Eye (tissue), 1 donor: ENCODE measurements around the gene LYPD4.

Experiments
- DNase-seq: peaks from one replicate; pipeline ENCODE4 v3.0.0-alpha.2; 2015

LYPD4 gene

GRCh38 chr19:41872775-41873647 lies 28.5 kb upstream of the LYPD4 start:
- peak; percentile 71 for DNase-seq

GRCh38 chr19:41872384-41872774 lies 27.9 kb upstream of the LYPD4 start:
- DNase-seq: no peak

- DNase-seq: no peak
These were observed 27.3 kb upstream of the LYPD4 start for GRCh38 chr19:41871573-41872383.

GRCh38 chr19:41870401-41870873 lies 26.0 kb upstream of the LYPD4 start:
- no peak for DNase-seq

- no peak for DNase-seq
These were observed 25.0 kb upstream of the LYPD4 start for GRCh38 chr19:41869374-41869955.

- no peak for DNase-seq
These were observed 24.5 kb upstream of the LYPD4 start for GRCh38 chr19:41868989-41869300.

GRCh38 chr19:41868120-41868988 lies 23.9 kb upstream of the LYPD4 start:
- no peak for DNase-seq

- no peak for DNase-seq
These were observed 21.8 kb upstream of the LYPD4 start for GRCh38 chr19:41866284-41866683.

GRCh38 chr19:41864374-41864773 lies 19.9 kb upstream of the LYPD4 start:
- no peak for DNase-seq

- no peak for DNase-seq
These were observed 18.9 kb upstream of the LYPD4 start for GRCh38 chr19:41863209-41863931.

- no peak for DNase-seq
These were observed 18.0 kb upstream of the LYPD4 start for GRCh38 chr19:41862445-41862986.

GRCh38 chr19:41861846-41862245 lies 17.4 kb upstream of the LYPD4 start:
- DNase-seq: no peak

GRCh38 chr19:41861116-41861768 lies 16.8 kb upstream of the LYPD4 start:
- DNase-seq: no peak

- DNase-seq: peak; percentile 51
These were observed 16.1 kb upstream of the LYPD4 start for GRCh38 chr19:41860419-41861115.

- DNase-seq: peak; percentile 100
These were observed 15.3 kb upstream of the LYPD4 start, which contains the start of gene RPS19 for GRCh38 chr19:41859618-41860418. Gene RPS19 (plus strand): TSS chr19:41860255. CDS start chr19:41860775, 520 bp downstream.

GRCh38 chr19:41859213-41859617 lies 14.7 kb upstream of the LYPD4 start:
- DNase-seq: no peak

- no peak for DNase-seq
These were observed 9.3 kb upstream of the LYPD4 start for GRCh38 chr19:41853768-41854167.

GRCh38 chr19:41853344-41853743 lies 8.9 kb upstream of the LYPD4 start:
- DNase-seq: no peak

GRCh38 chr19:41851456-41851855 lies 7.0 kb upstream of the LYPD4 start:
- DNase-seq: no peak
